SK-N-SH (cell line): ENCODE data around the gene PAX3. TPM values are rescaled to one million over a fixed set of nuclear protein-coding genes. Genes with fewer than 3 reads are reported as not detected.

Experiments
- CTCF ChIA-PET: fragments of 300-600, 350-600 bp; formaldehyde crosslinking; extraction: SDS; loops from one replicate; lab custom pipeline; 2021; lab: Yijun Ruan, JAX
- POLR2A ChIA-PET: fragments of 350-600 bp; sonication (Branson Sonifier 250); formaldehyde crosslinking; extraction: SDS; loops from one replicate; lab custom pipeline; 2020; ENCODE audit warnings: antibody characterized with exemption, inconsistent platforms; lab: Yijun Ruan, JAX
- DNase-seq: peaks from one replicate; pipeline ENCODE4 v3.0.0; 2012
- H2AFZ ChIP-seq: fragments of 200-600 bp; sonication (generic); 2 replicates; pipeline ENCODE4 v1.8.1; 2016; ENCODE audit warnings: antibody characterized with exemption, mild to moderate bottlenecking, low read depth
- H3F3A ChIP-seq: fragments of 200-600 bp; sonication (generic); replicated peaks from 2 replicates; pipeline ENCODE3; 2016; ENCODE audit warnings: antibody characterized with exemption, mild to moderate bottlenecking; ENCODE audit not compliant: insufficient read depth
- H3K27ac ChIP-seq, 2 experiments: fragments of 200-500 bp in 1 of 2; fragments of 200-600 bp in 1 of 2; sonication (Bioruptor generic) in 1 of 2; sonication (generic), shearing (Covaris generic) in 1 of 2; 2 replicates each; pipeline versions ENCODE4 v1.5.1 to v1.6.1; 2014 to 2016; ENCODE audit warnings: low read depth in 2 of 2, inconsistent platforms in 1 of 2, low read length in 1 of 2, mild to moderate bottlenecking in 1 of 2, mixed read lengths in 1 of 2
- H3K27me3 ChIP-seq: fragments of 200-600 bp; sonication (generic), shearing (Covaris generic); 2 replicates; pipeline ENCODE4 v1.6.1; 2016; ENCODE audit warnings: mixed run types; ENCODE audit not compliant: insufficient read depth
- H3K36me3 ChIP-seq, 2 experiments: fragments of 200-500 bp in 1 of 2; fragments of 200-600 bp in 1 of 2; sonication (Bioruptor generic) in 1 of 2; sonication (generic) in 1 of 2; replicated peaks in 1 of 2; 2 replicates each; pipeline versions ENCODE3 to v1.5.1; 2014 to 2016; ENCODE audit warnings: low read length in 1 of 2, mild to moderate bottlenecking in 1 of 2; ENCODE audit not compliant: insufficient read depth in 2 of 2, control insufficient read depth in 1 of 2
- H3K4me1 ChIP-seq, 2 experiments: fragments of 200-500 bp in 1 of 2; fragments of 200-600 bp in 1 of 2; sonication (Bioruptor generic) in 1 of 2; sonication (generic), shearing (Covaris generic) in 1 of 2; 2 replicates each; pipeline versions ENCODE4 v1.5.1 to v1.6.1; 2014 to 2016; ENCODE audit warnings: low read depth in 1 of 2, low read length in 1 of 2, mixed run types in 1 of 2; ENCODE audit not compliant: insufficient read depth in 2 of 2, control insufficient read depth in 1 of 2
- H3K4me2 ChIP-seq: fragments of 200-600 bp; sonication (generic), shearing (Covaris generic); 2 replicates; pipeline ENCODE4 v1.6.1; 2017; ENCODE audit warnings: mixed run types
- H3K4me3 ChIP-seq, 2 experiments: fragments of 200-500 bp in 1 of 2; fragments of 200-600 bp in 1 of 2; sonication (Bioruptor generic) in 1 of 2; sonication (generic), shearing (Covaris generic) in 1 of 2; 2 replicates each; pipeline versions ENCODE4 v1.5.1 to v1.8.1; 2014 to 2016; ENCODE audit warnings: low read depth in 2 of 2, inconsistent platforms in 1 of 2, low read length in 1 of 2, mild to moderate bottlenecking in 1 of 2, mixed read lengths in 1 of 2, moderate library complexity in 1 of 2
- H3K79me2 ChIP-seq: fragments of 200-600 bp; sonication (generic); 2 replicates; pipeline ENCODE4 v1.8.1; 2017; ENCODE audit warnings: mild to moderate bottlenecking; ENCODE audit not compliant: insufficient read depth
- H3K9ac ChIP-seq: fragments of 200-600 bp; sonication (generic); 2 replicates; pipeline ENCODE4 v1.6.1; 2017; ENCODE audit warnings: mixed run types
- H3K9me2 ChIP-seq: fragments of 200-600 bp; sonication (generic); 2 replicates; pipeline ENCODE4 v1.6.1; 2017; ENCODE audit warnings: mixed run types
- H3K9me3 ChIP-seq: fragments of 200-600 bp; sonication (generic); 2 replicates; pipeline ENCODE4 v1.6.1; 2017; ENCODE audit warnings: mixed run types, mild to moderate bottlenecking, moderate library complexity
- H4K20me1 ChIP-seq: fragments of 200-600 bp; sonication (generic); 2 replicates; pipeline ENCODE4 v1.6.1; 2017; ENCODE audit warnings: mild to moderate bottlenecking, mixed run types; ENCODE audit not compliant: insufficient read depth
- CHD2 ChIP-seq: fragments of 150-350 bp; IDR thresholded peaks from 2 replicates; pipeline ENCODE4 v1.6.1; 2018; ENCODE audit warnings: low read length; ENCODE audit not compliant: partially characterized antibody
- EZH2phosphoT487 ChIP-seq: fragments of 200-600 bp; sonication (generic); IDR thresholded peaks from 2 replicates; pipeline ENCODE4 v1.6.1; 2017; ENCODE audit warnings: low read depth, mixed run types, mild to moderate bottlenecking, antibody characterized with exemption, moderate library complexity, borderline replicate concordance
- FOXM1 ChIP-seq: IDR thresholded peaks from 2 replicates; pipeline ENCODE4 v1.4.0; 2012; ENCODE audit warnings: low read depth, mild to moderate bottlenecking
- GABPA ChIP-seq: IDR thresholded peaks from 2 replicates; pipeline ENCODE4 v1.4.0; 2012; ENCODE audit warnings: low read depth, mild to moderate bottlenecking
- JUND ChIP-seq: IDR thresholded peaks from 2 replicates; pipeline ENCODE4 v1.4.0; 2012
- MXI1 ChIP-seq: IDR thresholded peaks from 2 replicates; pipeline ENCODE4 v1.6.1; 2012; ENCODE audit warnings: mild to moderate bottlenecking, low read depth, low read length, improper control_type of control experiment
- POLR2AphosphoS5 ChIP-seq: IDR thresholded peaks from 2 replicates; pipeline ENCODE4 v1.6.1; 2012; ENCODE audit warnings: low read depth, low read length
- RCOR1 ChIP-seq: fragments of 150-350 bp; IDR thresholded peaks from 2 replicates; pipeline ENCODE4 v1.6.1; 2017; ENCODE audit warnings: antibody characterized with exemption, low read length
- RFX5 ChIP-seq: IDR thresholded peaks from 2 replicates; pipeline ENCODE4 v1.6.1; 2012; ENCODE audit warnings: mild to moderate bottlenecking, improper control_type of control experiment, low read length
- SIN3A ChIP-seq: IDR thresholded peaks from 2 replicates; pipeline ENCODE4 v1.6.1; 2012; ENCODE audit warnings: low read depth, mild to moderate bottlenecking, low read length, moderate library complexity, borderline replicate concordance
- SMC3 ChIP-seq: IDR thresholded peaks from 2 replicates; pipeline ENCODE4 v1.6.1; 2012; ENCODE audit warnings: low read depth, low read length, improper control_type of control experiment
- TCF12 ChIP-seq: IDR thresholded peaks from 2 replicates; pipeline ENCODE4 v1.4.0; 2012
- TEAD4 ChIP-seq: IDR thresholded peaks from 2 replicates; pipeline ENCODE4 v1.4.0; 2012; ENCODE audit warnings: mild to moderate bottlenecking, borderline replicate concordance; ENCODE audit not compliant: insufficient read depth
- WGBS: methylation state at CpG from one replicate; pipeline ENCODE4 v1.1.6; 2017; ENCODE audit warnings: low lambda C conversion rate; 5-methylcytosine and 5-hydroxymethylcytosine counted together
- polyA plus RNA-seq, 3 experiments: library from polyadenylated mRNA; depleted of rRNA; stranded (reverse); fragments of >200 nt; gene quantifications; 2 replicates each; pipeline ENCODE4 v1.2.3, GENCODE V29; 2012
- TF ChIP-seq, protein P1 (sequence below): IDR thresholded peaks from 2 replicates; pipeline ENCODE4 v1.4.0; 2012; ENCODE audit warnings: low read depth, borderline replicate concordance

PAX3 gene
- polyA plus RNA-seq, 1 of the 3 experiments (the other 2 are of a cell fraction) = not detected

DNA sequence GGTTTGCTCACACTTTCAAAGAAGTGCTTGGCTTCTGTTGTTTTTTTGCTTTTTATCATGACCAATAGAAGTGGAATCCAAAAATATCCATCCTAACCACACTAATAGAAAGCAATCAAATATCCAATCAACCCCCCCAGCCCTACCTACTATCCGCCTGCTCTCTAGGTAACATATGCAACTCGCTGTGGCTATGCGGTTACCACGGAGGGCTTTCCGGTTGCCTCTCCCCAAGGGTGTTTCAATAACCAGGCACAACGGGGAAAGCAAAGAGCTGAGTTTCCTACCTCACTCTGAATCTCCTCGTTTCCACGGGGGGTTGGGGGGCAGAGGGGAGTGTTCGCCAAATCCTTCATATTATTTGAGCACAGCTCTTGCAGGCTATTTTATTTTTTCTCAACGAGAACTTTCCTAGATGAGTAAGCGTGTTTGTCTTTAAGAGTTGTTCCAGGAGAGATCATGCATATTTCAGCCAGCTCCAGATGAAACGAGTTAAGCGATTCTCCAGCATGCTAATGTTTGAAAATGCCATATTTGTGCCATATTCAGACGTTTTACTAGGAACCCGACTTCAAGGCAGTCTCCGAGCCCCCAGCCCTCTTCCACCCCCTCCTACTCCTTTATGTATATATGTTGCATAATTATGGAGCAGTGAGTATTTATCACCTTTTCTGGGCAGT lies 30.3 kb downstream of the PAX3 start:
- ChIA-PET CTCF (no interaction called here), POLR2A (no interaction called here)
- Histone ChIP-seq H3K27ac (no peak overlapping the region), H3K4me2 (no peak overlapping the region), H3K79me2 (no peaks in the 10 kb centered on the region), H3K4me1 (no peaks in the 10 kb centered on the region; a peak in 1 of 4 replicates), H4K20me1 (no peaks in the 10 kb centered on the region), H2AFZ (no peak overlapping the region), H3K36me3 (no peaks in the 10 kb centered on the region), H3F3A (no peaks in the 10 kb centered on the region), H3K27me3 (0 out of 2 replicates have a peak, but pooled peaks cover 4% of the 10 kb centered on the region), H3K9me3 (no peaks in the 10 kb centered on the region), H3K9ac (no peak overlapping the region), H3K9me2 (no peaks in the 10 kb centered on the region), H3K4me3 (no peak overlapping the region)
- WGBS = 9% methylated on average over 16 of the region's 16 CpGs
- DNase-seq = no peak
- TF ChIP-seq POLR2AphosphoS5 (no peak), GABPA (no peak), MXI1 (no peak), TCF12 (no peak), JUND (no peak), TEAD4 (no peak), SIN3A (no peak), RFX5 (no peak), EZH2phosphoT487 (no peak), CHD2 (no peak), SMC3 (no peak), FOXM1 (no peak)
- TF ChIP-seq, protein P1, sequence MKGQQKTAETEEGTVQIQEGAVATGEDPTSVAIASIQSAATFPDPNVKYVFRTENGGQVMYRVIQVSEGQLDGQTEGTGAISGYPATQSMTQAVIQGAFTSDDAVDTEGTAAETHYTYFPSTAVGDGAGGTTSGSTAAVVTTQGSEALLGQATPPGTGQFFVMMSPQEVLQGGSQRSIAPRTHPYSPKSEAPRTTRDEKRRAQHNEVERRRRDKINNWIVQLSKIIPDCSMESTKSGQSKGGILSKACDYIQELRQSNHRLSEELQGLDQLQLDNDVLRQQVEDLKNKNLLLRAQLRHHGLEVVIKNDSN = no peak

DNA sequence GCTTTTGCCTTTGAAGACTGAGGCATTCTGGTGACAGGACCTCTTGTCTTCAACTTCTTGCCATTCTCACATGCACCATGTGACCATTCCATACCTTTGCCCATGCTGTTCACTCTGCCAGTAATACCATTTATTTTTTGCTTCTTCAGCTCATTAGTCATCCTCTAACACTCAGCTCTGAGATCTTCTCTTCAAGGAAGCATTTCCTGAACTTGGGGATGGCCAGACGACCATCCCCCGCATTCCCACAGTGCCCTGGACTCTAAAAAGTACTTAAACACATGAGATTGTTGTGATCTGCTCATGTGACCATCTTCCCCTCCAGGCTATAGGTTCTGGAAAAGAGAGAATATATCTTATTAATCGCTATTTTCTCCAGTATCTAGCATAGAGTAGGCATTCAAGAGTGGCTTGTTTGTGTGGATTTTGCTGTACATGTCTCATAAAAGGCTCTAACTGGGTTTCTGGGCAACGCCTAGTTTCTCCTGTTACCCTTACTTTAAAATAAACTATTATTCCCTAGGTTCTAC lies 33.9 kb downstream of the PAX3 start:
- Histone ChIP-seq H3K9me3 (no peaks in the 10 kb centered on the region), H3K9ac (no peak overlapping the region), H3K27me3 (no peaks in the 10 kb centered on the region)
- no peak for DNase-seq
- TF ChIP-seq GABPA (no peak), RCOR1 (no peak)
- TF ChIP-seq, all 33 proteins: peak for 0
- Histone ChIP-seq H4K20me1 (no peaks in the 10 kb centered on the region), H3K9me2 (no peaks in the 10 kb centered on the region), H3K4me3 (no peak overlapping the region), H3K36me3 (no peaks in the 10 kb centered on the region), H2AFZ (no peak overlapping the region), H3K4me1 (no peaks in the 10 kb centered on the region; a peak in 1 of 4 replicates), H3K4me2 (no peak overlapping the region), H3K27ac (no peak overlapping the region), H3F3A (no peaks in the 10 kb centered on the region), H3K79me2 (no peaks in the 10 kb centered on the region)
- ChIA-PET POLR2A (no interaction called here), CTCF (no interaction called here)
- 1% methylated on average over 4 of the region's 4 CpGs for WGBS
